PC-3 (cell line): Measurements from ENCODE around the gene KRTAP12-1.

ENCODE experiments used
- EZH2 ChIP-seq: fragments of 300-600 bp; sonication (generic); IDR thresholded peaks from one replicate; pipeline ENCODE4 v1.6.1; 2017; ENCODE audit warnings: antibody characterized with exemption, mild to moderate bottlenecking, low read length; ENCODE audit not compliant: unreplicated experiment
- EZH2phosphoT487 ChIP-seq: fragments of 300-600 bp; sonication (generic); IDR thresholded peaks from 2 replicates; pipeline ENCODE4 v1.6.1; 2018; ENCODE audit warnings: mild to moderate bottlenecking, antibody characterized with exemption, low read length, borderline replicate concordance
- TF ChIP-seq, protein P1 (sequence below): fragments of 300-600 bp; sonication (generic); conservative IDR thresholded peaks from 2 replicates; pipeline ENCODE4 v1.5.1; 2017; ENCODE audit warnings: antibody characterized with exemption, low read depth, mild to moderate bottlenecking, low read length

DNA sequence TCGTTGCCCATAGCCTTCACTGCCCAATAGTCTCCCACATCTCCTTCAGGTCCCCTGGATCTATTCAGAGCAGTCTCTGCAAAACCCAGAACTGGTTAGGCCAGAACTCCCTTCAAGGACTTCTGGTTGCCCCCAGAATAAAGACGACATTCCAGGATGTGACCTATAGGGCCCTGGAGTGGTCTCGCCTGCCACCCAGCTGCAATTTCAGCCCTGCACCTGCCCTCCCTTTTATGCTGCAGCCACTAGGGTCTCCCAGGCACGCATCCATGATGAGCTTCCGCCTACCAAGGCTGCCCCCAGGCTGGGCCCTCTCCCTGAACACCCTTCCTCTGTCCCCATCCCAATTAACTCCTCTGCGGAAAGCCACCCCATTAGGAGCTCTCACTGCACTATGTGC, 36.6 kb upstream of the KRTAP12-1 start:
- TF ChIP-seq, protein P1, sequence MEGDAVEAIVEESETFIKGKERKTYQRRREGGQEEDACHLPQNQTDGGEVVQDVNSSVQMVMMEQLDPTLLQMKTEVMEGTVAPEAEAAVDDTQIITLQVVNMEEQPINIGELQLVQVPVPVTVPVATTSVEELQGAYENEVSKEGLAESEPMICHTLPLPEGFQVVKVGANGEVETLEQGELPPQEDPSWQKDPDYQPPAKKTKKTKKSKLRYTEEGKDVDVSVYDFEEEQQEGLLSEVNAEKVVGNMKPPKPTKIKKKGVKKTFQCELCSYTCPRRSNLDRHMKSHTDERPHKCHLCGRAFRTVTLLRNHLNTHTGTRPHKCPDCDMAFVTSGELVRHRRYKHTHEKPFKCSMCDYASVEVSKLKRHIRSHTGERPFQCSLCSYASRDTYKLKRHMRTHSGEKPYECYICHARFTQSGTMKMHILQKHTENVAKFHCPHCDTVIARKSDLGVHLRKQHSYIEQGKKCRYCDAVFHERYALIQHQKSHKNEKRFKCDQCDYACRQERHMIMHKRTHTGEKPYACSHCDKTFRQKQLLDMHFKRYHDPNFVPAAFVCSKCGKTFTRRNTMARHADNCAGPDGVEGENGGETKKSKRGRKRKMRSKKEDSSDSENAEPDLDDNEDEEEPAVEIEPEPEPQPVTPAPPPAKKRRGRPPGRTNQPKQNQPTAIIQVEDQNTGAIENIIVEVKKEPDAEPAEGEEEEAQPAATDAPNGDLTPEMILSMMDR = no peak
- TF ChIP-seq EZH2 (no peak), EZH2phosphoT487 (no peak)
